HG03460 (cell line): ENCODE results near the gene ACSL6.
"Not testable (repeated sequence)": the region's sequence is repeated elsewhere in the genome, so short reads cannot be mapped to it uniquely, and the experiment has no call there.

Source experiments
- ATAC-seq: cut with Tn5 transposase; IDR thresholded peaks from one replicate; pipeline ENCODE4 v1.9.1; 2021; ENCODE audit not compliant: unreplicated experiment

ACSL6 gene

GRCh38 chr5:131950706-131951105, 60.8 kb downstream of the ACSL6 start:
- no peak for ATAC-seq

GRCh38 chr5:131947445-131947844, 64.0 kb downstream of the ACSL6 start:
- ATAC-seq, result no peak

GRCh38 chr5:131945551-131946168, 65.8 kb downstream of the ACSL6 start, which contains the start of gene MEIKIN:
MEIKIN (minus strand) TSS chr5:131945663; CDS start chr5:131945505, 158 bp downstream.
- ATAC-seq, result no peak

- no peak for ATAC-seq
These were observed 66.5 kb downstream of the ACSL6 start for GRCh38 chr5:131944702-131945550.

- ATAC-seq, result no peak
These were observed 67.5 kb downstream of the ACSL6 start for GRCh38 chr5:131943916-131944315.

GRCh38 chr5:131942016-131942415, 69.4 kb downstream of the ACSL6 start:
- ATAC-seq, result no peak

GRCh38 chr5:131939690-131940345, 71.6 kb downstream of the ACSL6 start:
- no peak for ATAC-seq

- ATAC-seq, result no peak
These were observed 79.2 kb downstream of the ACSL6 start for GRCh38 chr5:131932235-131932634.

GRCh38 chr5:131928957-131929356, 82.5 kb downstream of the ACSL6 start:
- ATAC-seq, result no peak

- no peak for ATAC-seq
These were observed 85.3 kb downstream of the ACSL6 start for GRCh38 chr5:131926168-131926567.

GRCh38 chr5:131916481-131916880, 95.0 kb downstream of the ACSL6 start:
- no peak for ATAC-seq

- ATAC-seq, result no peak
These were observed 97.0 kb downstream of the ACSL6 start for GRCh38 chr5:131914472-131914871.

GRCh38 chr5:131913603-131914002, 97.9 kb downstream of the ACSL6 start:
- no peak for ATAC-seq

- ATAC-seq, result no peak
These were observed 104.8 kb downstream of the ACSL6 start for GRCh38 chr5:131906668-131907067.

- ATAC-seq, result not testable (repeated sequence)
These were observed 109.2 kb downstream of the ACSL6 start for GRCh38 chr5:131902266-131902665.
